Measurements from ENCODE around the gene MYDGF.

DNA sequence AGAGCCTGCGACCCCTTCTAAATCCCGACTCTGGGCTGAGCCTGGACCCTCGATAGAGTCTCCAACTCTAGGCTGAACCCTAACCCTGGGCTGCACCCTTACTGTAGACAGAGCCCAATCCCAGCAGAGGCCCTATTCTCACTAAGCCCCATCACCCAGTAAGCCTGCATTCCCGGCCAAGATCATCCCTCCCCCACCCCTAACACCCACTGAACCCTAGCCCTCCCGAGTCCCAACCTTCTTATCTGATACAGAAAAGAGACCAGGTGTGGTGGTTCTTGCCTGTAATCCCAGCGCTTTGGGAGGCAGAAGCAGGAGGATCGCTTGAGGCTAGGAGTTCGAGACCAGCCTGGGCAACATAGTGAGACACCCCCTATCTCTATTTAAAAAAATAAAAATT is 33.4 kb downstream of the MYDGF start:
- TF ChIP-seq POLR2A (IDR thresholded peaks at IDR 0.05; ENCODE audit: low read depth, low read length) (no peak), TAF1 (IDR thresholded peaks at IDR 0.05; ENCODE audit: borderline replicate concordance, low read depth, low read length) (no peak)
